Measurements from ENCODE around the gene SEZ6.

SEZ6 gene

DNA sequence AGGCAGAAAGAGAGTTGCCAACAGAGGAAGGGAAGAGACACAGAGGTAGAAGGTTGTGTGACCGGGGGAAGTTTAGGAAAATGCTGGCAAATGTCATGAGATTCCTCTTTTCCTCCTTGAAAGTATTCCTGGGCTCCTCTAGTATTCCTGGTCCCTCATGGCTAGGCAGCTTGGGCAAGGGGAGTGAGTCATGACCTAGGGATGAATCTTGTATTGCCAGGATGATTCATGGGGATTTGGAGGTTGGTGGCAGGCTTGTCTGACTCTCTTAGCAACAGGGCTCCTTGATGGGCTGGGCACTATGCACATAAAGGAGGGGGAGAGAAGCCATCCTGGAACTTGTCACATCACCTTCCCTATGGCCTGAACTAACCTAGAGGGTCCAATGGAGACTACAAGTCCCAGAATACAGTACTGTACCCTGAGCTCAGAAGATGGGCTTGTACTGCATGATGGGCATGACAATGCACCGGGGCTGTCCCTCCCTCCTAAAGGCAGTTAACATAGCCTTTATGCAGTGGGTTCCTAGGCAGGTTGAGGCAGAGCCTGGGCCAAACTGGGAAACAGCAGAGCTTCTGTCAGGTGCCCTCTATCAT, 2.1 kb upstream of the SEZ6 start:
- H3K9ac ChIP-seq (ENCODE audit: low read length) = no peak overlapping the region
- H3K4me2 ChIP-seq (ENCODE audit: low read length) = no peak overlapping the region
- H3K27me3 ChIP-seq (ENCODE audit: low read depth, low read length) = peaks cover 8% of the 10 kb centered on the region
- H3K9me3 ChIP-seq (ENCODE audit: insufficient read depth, low read length) = no peaks in the 10 kb centered on the region
- no peaks in the 10 kb centered on the region for H3K36me3 ChIP-seq (replicated peaks; ENCODE audit: low read depth, low read length)
- no peaks in the 10 kb centered on the region for H3K79me2 ChIP-seq (ENCODE audit: low read length)
- TF ChIP-seq, protein P1, sequence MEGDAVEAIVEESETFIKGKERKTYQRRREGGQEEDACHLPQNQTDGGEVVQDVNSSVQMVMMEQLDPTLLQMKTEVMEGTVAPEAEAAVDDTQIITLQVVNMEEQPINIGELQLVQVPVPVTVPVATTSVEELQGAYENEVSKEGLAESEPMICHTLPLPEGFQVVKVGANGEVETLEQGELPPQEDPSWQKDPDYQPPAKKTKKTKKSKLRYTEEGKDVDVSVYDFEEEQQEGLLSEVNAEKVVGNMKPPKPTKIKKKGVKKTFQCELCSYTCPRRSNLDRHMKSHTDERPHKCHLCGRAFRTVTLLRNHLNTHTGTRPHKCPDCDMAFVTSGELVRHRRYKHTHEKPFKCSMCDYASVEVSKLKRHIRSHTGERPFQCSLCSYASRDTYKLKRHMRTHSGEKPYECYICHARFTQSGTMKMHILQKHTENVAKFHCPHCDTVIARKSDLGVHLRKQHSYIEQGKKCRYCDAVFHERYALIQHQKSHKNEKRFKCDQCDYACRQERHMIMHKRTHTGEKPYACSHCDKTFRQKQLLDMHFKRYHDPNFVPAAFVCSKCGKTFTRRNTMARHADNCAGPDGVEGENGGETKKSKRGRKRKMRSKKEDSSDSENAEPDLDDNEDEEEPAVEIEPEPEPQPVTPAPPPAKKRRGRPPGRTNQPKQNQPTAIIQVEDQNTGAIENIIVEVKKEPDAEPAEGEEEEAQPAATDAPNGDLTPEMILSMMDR (IDR thresholded peaks at IDR 0.05; ENCODE audit: low read depth, low read length) = no peak
- TF ChIP-seq EZH2phosphoT487 (IDR thresholded peaks at IDR 0.05; ENCODE audit: low read depth) = no peak
- no peak overlapping the region for H3K4me3 ChIP-seq (ENCODE audit: low read length)
- H3K4me1 ChIP-seq (ENCODE audit: low read length) = no peaks in the 10 kb centered on the region
- H4K20me1 ChIP-seq (ENCODE audit: insufficient read depth, low read length) = no peaks in the 10 kb centered on the region
- no peak overlapping the region for H3K27ac ChIP-seq (ENCODE audit: low read length)
- H2AFZ ChIP-seq (ENCODE audit: low read depth, low read length) = no peak overlapping the region

DNA sequence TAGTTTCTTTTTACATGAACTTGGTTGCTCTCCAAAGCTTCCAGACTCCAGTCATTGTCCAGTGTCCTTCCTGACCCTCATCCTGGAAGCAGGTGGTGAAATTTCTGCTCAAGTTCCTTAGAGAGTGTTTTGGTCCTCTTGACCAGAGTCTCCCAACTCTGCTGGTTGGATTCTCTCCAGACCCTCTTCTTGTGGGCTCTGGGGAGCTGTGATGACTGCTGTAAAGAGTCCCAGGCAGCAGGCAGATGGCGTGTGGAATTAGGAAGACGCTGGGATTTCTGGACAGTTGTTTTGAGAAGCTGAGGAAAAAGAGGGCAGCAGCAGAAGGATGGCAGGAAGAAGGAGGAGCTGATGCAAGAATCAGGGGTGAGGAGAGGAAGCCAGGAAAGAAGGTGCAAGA, 1.6 kb upstream of the SEZ6 start:
- Histone ChIP-seq H4K20me1 (ENCODE audit: insufficient read depth, low read length) (no peaks in the 10 kb centered on the region), H2AFZ (ENCODE audit: low read depth, low read length) (no peak overlapping the region), H3K79me2 (ENCODE audit: low read length) (no peaks in the 10 kb centered on the region), H3K9ac (ENCODE audit: low read length) (no peak overlapping the region), H3K4me2 (ENCODE audit: low read length) (no peak overlapping the region), H3K9me3 (ENCODE audit: insufficient read depth, low read length) (no peaks in the 10 kb centered on the region), H3K4me3 (ENCODE audit: low read length) (no peak overlapping the region), H3K27me3 (ENCODE audit: low read depth, low read length) (peaks cover 8% of the 10 kb centered on the region), H3K27ac (ENCODE audit: low read length) (no peak overlapping the region), H3K36me3 (replicated peaks; ENCODE audit: low read depth, low read length) (no peaks in the 10 kb centered on the region), H3K4me1 (ENCODE audit: low read length) (no peaks in the 10 kb centered on the region)
- TF ChIP-seq EZH2phosphoT487 (IDR thresholded peaks at IDR 0.05; ENCODE audit: low read depth) = no peak
- TF ChIP-seq, protein P1 (IDR thresholded peaks at IDR 0.05; ENCODE audit: low read depth, low read length) = no peak

DNA sequence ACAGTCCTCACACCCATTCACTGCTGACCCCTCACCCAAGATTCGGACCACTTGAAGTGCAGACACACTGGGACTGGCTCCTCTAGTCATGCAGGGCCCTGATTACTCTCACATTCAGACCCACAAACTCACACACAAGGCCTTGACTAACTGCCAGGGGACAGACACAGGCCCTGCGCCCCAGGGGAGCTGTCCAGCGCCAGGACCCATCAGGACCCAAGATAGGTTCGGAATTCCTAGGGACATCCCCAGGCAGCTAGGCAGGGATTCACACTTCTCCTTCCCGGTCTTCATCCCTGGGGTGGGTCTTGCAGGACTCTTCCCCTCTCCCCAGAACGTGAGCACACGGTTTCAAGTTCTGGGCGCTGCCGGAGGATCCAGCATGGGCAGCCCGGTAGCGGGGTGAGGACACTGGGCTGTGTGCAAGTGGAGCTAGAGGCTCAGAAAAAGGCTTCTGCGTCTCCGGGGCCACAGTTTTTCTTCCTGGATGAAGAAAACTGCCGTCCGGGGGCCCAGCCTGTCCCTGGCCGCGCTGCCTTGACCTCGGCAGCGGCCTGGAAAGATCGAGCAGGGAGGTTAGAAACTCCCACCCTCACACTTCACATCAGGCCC, 1.6 kb downstream of the SEZ6 start:
- Histone ChIP-seq H2AFZ (ENCODE audit: low read depth, low read length) (no peak overlapping the region), H3K9me3 (ENCODE audit: insufficient read depth, low read length) (no peaks in the 10 kb centered on the region), H3K36me3 (replicated peaks; ENCODE audit: low read depth, low read length) (no peaks in the 10 kb centered on the region), H3K27me3 (ENCODE audit: low read depth, low read length) (peaks cover 8% of the 10 kb centered on the region), H3K4me3 (ENCODE audit: low read length) (no peak overlapping the region), H3K4me2 (ENCODE audit: low read length) (no peak overlapping the region), H3K9ac (ENCODE audit: low read length) (no peak overlapping the region), H4K20me1 (ENCODE audit: insufficient read depth, low read length) (no peaks in the 10 kb centered on the region), H3K79me2 (ENCODE audit: low read length) (no peaks in the 10 kb centered on the region), H3K27ac (ENCODE audit: low read length) (no peak overlapping the region), H3K4me1 (ENCODE audit: low read length) (no peaks in the 10 kb centered on the region)
- no peak for TF ChIP-seq EZH2phosphoT487 (IDR thresholded peaks at IDR 0.05; ENCODE audit: low read depth)
- TF ChIP-seq, protein P1 (IDR thresholded peaks at IDR 0.05; ENCODE audit: low read depth, low read length) = no peak

DNA sequence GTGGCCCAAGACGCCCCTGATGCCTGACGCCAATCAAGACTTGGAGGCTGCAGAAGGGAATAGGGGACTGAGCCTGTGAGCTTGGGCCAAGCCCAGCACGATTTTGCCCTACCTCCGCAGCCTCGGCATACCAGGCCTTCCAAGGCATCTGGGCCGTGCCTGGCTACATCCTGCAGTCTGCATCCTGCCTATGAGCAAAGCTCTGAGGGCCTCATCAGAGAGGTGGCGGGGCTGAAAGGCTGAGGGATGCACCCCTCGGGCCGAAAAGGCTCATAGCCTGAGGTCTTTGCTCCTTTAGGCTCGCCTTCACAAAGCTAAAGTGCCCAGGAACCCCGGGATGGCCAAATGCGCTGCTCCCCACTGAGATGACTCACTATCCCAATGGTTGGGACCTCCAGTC, 2.5 kb downstream of the SEZ6 start:
- H3K4me1 ChIP-seq (ENCODE audit: low read length) = no peaks in the 10 kb centered on the region
- peaks cover 8% of the 10 kb centered on the region for H3K27me3 ChIP-seq (ENCODE audit: low read depth, low read length)
- H3K79me2 ChIP-seq (ENCODE audit: low read length) = no peaks in the 10 kb centered on the region
- H3K9me3 ChIP-seq (ENCODE audit: insufficient read depth, low read length) = no peaks in the 10 kb centered on the region
- H3K4me2 ChIP-seq (ENCODE audit: low read length) = no peak overlapping the region
- no peak overlapping the region for H3K9ac ChIP-seq (ENCODE audit: low read length)
- no peak overlapping the region for H3K4me3 ChIP-seq (ENCODE audit: low read length)
- H4K20me1 ChIP-seq (ENCODE audit: insufficient read depth, low read length) = no peaks in the 10 kb centered on the region
- H2AFZ ChIP-seq (ENCODE audit: low read depth, low read length) = no peak overlapping the region
- no peak overlapping the region for H3K27ac ChIP-seq (ENCODE audit: low read length)
- TF ChIP-seq EZH2phosphoT487 (IDR thresholded peaks at IDR 0.05; ENCODE audit: low read depth) = no peak
- TF ChIP-seq, protein P1 (IDR thresholded peaks at IDR 0.05; ENCODE audit: low read depth, low read length) = no peak
- H3K36me3 ChIP-seq (replicated peaks; ENCODE audit: low read depth, low read length) = no peaks in the 10 kb centered on the region

Data from OCI-LY3 (cell line).